Gastrocnemius medialis (tissue), 4 donors: ENCODE results near the gene NFASC. TPM values are rescaled to one million over a fixed set of nuclear protein-coding genes. Genes with fewer than 3 reads are reported as not detected.

Experiments
- ATAC-seq, 2 donors: fragments of 150-250 bp; one replicate each; pipeline ENCODE4 v1.9.1; 2016
- DNase-seq, 2 donors: peaks; one replicate each; pipeline ENCODE4 v3.0.0-alpha.2; 2019
- H3K27ac ChIP-seq, 4 donors: fragments of 200-600 bp; sonication (generic); 1 replicate in 1 of 4; 2 replicates in 3 of 4; pipeline ENCODE4 v1.5.1; 2016 to 2018; ENCODE audit warnings: mild to moderate bottlenecking in 2 of 4, moderate library complexity in 1 of 4
- H3K27me3 ChIP-seq, 3 donors: fragments of 200-600 bp; sonication (generic) in 2 of 3; 1 replicate in 1 of 3; 2 replicates in 2 of 3; pipeline versions ENCODE4 v1.5.1 to v1.6.0; 2016 to 2019; ENCODE audit warnings: mild to moderate bottlenecking in 1 of 3, moderate library complexity in 1 of 3
- H3K36me3 ChIP-seq, 2 donors: fragments of 200-600 bp; sonication (generic) in 1 of 2; one replicate each; pipeline ENCODE4 v1.5.1; 2017 to 2018
- H3K4me1 ChIP-seq, 2 donors: fragments of 200-600 bp; sonication (generic) in 1 of 2; one replicate each; pipeline ENCODE4 v1.5.1; 2016 to 2017; ENCODE audit warnings: mild to moderate bottlenecking in 2 of 2
- H3K4me3 ChIP-seq, 4 donors: fragments of 200-600 bp; sonication (generic) in 3 of 4; 1 replicate in 1 of 4; 2 replicates in 3 of 4; pipeline ENCODE4 v1.5.1; 2016 to 2019; ENCODE audit warnings: mild to moderate bottlenecking in 2 of 4
- H3K9me3 ChIP-seq, 3 donors: fragments of 200-600 bp; sonication (generic) in 2 of 3; 1 replicate in 1 of 3; 2 replicates in 2 of 3; pipeline ENCODE4 v1.5.1; 2016 to 2019
- CTCF ChIP-seq, 5 experiments: fragments of 450-650 bp in 3 of 5; fragments of 200-600 bp in 2 of 5; sonication (generic) in 2 of 5; IDR thresholded peaks in 4 of 5; conservative IDR thresholded peaks in 1 of 5; 1 replicate in 4 of 5; 2 replicates in 1 of 5; pipeline ENCODE4 v1.5.1; 2016 to 2019; ENCODE audit warnings: antibody characterized with exemption in 5 of 5, mild to moderate bottlenecking in 3 of 5, moderate library complexity in 3 of 5
- POLR2A ChIP-seq, 2 donors: fragments of 450-650 bp; IDR thresholded peaks; one replicate each; pipeline ENCODE4 v1.6.1; 2017; ENCODE audit warnings: antibody characterized with exemption in 2 of 2, mild to moderate bottlenecking in 2 of 2, moderate library complexity in 2 of 2
- in situ Hi-C, 4 donors: fragments of 200-750 bp; cut with MboI; loops; one replicate each; pipeline versions ENCODE4 v1.15.0 to v1.8.0; 2017; ENCODE audit warnings: low sequenced_read_pairs in 4 of 4
- intact Hi-C: fragments of 100-400 bp; cut with DNase I; formaldehyde crosslinking; loops from one replicate; pipeline ENCODE4 v1.15.1; 2023; ENCODE audit warnings: low total_unique reads
- total RNA-seq, 4 donors: library from RNA; depleted of rRNA; stranded (reverse); fragments of >200 nt; gene quantifications; one replicate each; pipeline versions ENCODE4 v1.1.0 to v1.2.3, GENCODE V29; 2016

Gene NFASC
- total RNA-seq, 4 donors from 2014 or later: 0.75 to 4.7 (median 2.4) TPM

- intact Hi-C loops (no loop called here), in situ Hi-C loops (loop anchor here in 1 of 4 donors (10.0 kb wide), 1 partner anchor 115 kb away; no protein-coding TSS in a partner anchor)
- peaks cover 0 to 2% (median 0%) of the 10 kb centered on the region in 3 donors for H3K27me3 ChIP-seq
- no peak for DNase-seq
- H3K4me1 ChIP-seq: no peaks in the 10 kb centered on the region
- H3K27ac ChIP-seq: no peak overlapping the region
- ATAC-seq: no peak
- no peaks in the 10 kb centered on the region for H3K9me3 ChIP-seq
- TF ChIP-seq POLR2A (IDR thresholded peaks at IDR 0.05): no peak
- no peak for TF ChIP-seq CTCF (IDR thresholded peaks at IDR 0.05 in 4 of 5, conservative IDR thresholded peaks at IDR 0.05 in 1 of 5)
- no peak overlapping the region for H3K4me3 ChIP-seq
- no peaks in the 10 kb centered on the region for H3K36me3 ChIP-seq
These were observed 59.5 kb downstream of the NFASC start for GRCh38 chr1:204930155-204930523.

- no peak for DNase-seq
- no peak overlapping the region for H3K27ac ChIP-seq
These were observed 60.7 kb downstream of the NFASC start for GRCh38 chr1:204931313-204931712.

GRCh38 chr1:204931768-204932572 is 61.3 kb downstream of the NFASC start:
- Histone ChIP-seq H3K9me3 (no peaks in the 10 kb centered on the region), H3K27ac (no peak overlapping the region), H3K36me3 (no peaks in the 10 kb centered on the region), H3K4me3 (no peak overlapping the region), H3K4me1 (no peaks in the 10 kb centered on the region), H3K27me3 (peaks cover 0 to 2% (median 0%) of the 10 kb centered on the region in 3 donors)
- ATAC-seq: no peak
- no peak for DNase-seq
- intact Hi-C loops: no loop called here
- in situ Hi-C loops: loop anchor here in 1 of 4 donors (10.0 kb wide), 1 partner anchor 117 kb away; no protein-coding TSS in a partner anchor
- no peak for TF ChIP-seq CTCF (IDR thresholded peaks at IDR 0.05 in 4 of 5, conservative IDR thresholded peaks at IDR 0.05 in 1 of 5)
- no peak for TF ChIP-seq POLR2A (IDR thresholded peaks at IDR 0.05)

More at GRCh38 chr1:204931313-204931712, 60.7 kb downstream of the NFASC start:
- no peaks in the 10 kb centered on the region for H3K36me3 ChIP-seq
- H3K9me3 ChIP-seq: no peaks in the 10 kb centered on the region
- in situ Hi-C loops (loop anchor here in 1 of 4 donors (10.0 kb wide), 1 partner anchor 117 kb away; no protein-coding TSS in a partner anchor), intact Hi-C loops (no loop called here)
- peaks cover 0 to 2% (median 0%) of the 10 kb centered on the region in 3 donors for H3K27me3 ChIP-seq
- TF ChIP-seq POLR2A (IDR thresholded peaks at IDR 0.05): no peak
- no peak for TF ChIP-seq CTCF (IDR thresholded peaks at IDR 0.05 in 4 of 5, conservative IDR thresholded peaks at IDR 0.05 in 1 of 5)
- no peak overlapping the region for H3K4me3 ChIP-seq
- ATAC-seq: no peak
- H3K4me1 ChIP-seq: no peaks in the 10 kb centered on the region

- Histone ChIP-seq H3K27ac (no peak overlapping the region), H3K9me3 (no peaks in the 10 kb centered on the region), H3K27me3 (peaks cover 0 to 2% (median 0%) of the 10 kb centered on the region in 3 donors), H3K36me3 (no peaks in the 10 kb centered on the region), H3K4me1 (no peaks in the 10 kb centered on the region), H3K4me3 (no peak overlapping the region)
- intact Hi-C loops (no loop called here), in situ Hi-C loops (loop anchor here in 1 of 4 donors (10.0 kb wide), 1 partner anchor 118 kb away; no protein-coding TSS in a partner anchor)
- ATAC-seq (no peak), DNase-seq (no peak)
- TF ChIP-seq CTCF (IDR thresholded peaks at IDR 0.05 in 4 of 5, conservative IDR thresholded peaks at IDR 0.05 in 1 of 5) (no peak), POLR2A (IDR thresholded peaks at IDR 0.05) (no peak)
These were observed 61.9 kb downstream of the NFASC start for GRCh38 chr1:204932573-204932909.
